ENCODE results near the gene STEAP4. TPM values are rescaled to one million over a fixed set of nuclear protein-coding genes. Genes with fewer than 3 reads are reported as not detected.
A peak's percentile ranks its signal among the peaks of the same experiment; 100 is the strongest.

The STEAP4 gene
- polyA plus RNA-seq (ENCODE audit: insufficient read length in 3 of 3): under 1 TPM; 0.06 to 0.11 (median 0.08) TPM

GRCh38 chr7:88306590-88307048 lies at the start of gene STEAP4:
TSS of gene STEAP4 (minus strand) at chr7:88306894. CDS start at chr7:88284269, 22,625 bp downstream.
- DNase-seq (ENCODE audit: low read depth in 3 of 3, low spot score in 2 of 3): peak; percentile 10 to 38 (median 12)

GRCh38 chr7:88355011-88355410 lies 48.3 kb upstream of the STEAP4 start:
- no peak for DNase-seq (ENCODE audit: low read depth in 3 of 3, low spot score in 2 of 3)

DNA sequence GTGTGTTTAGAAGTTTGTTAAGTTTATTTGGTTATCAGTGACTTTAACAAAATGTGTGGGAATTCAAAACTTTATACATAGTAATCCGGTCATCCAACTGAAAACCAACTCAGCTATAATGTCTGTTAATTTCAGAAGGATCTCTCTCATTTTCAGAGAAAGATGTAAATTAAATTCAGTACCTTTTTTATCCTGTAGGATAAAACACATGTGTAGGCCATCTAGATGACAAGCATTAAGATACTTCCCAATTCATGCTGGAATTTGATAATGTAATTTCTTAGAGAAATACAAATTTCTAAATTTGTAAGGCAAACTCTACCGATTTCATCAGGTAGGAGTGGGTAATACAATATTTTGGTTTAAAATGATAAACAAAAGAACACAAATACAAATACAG lies 43.4 kb upstream of the STEAP4 start:
- no peak for DNase-seq (ENCODE audit: low read depth in 3 of 3, low spot score in 2 of 3)

DNA sequence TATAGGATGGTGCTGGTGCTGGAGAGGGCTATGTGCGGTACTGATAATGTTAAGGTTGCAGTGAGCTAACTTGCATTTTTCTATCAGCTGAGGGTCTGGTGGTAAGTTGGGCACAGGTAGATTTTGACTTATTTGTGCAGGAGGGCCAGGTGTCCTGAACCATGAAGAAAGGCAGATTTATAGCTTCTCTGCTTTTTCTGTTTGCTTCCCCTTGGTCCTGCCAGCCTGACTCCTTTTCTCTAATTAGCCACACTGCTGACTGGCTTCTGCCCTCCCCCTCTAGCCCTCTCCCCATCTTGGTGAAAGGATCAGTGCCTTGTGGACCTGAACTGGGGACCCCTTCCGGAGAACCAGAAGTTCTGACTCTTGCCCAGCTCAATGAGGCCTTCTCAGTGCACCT lies 40.8 kb upstream of the STEAP4 start:
- no peak for DNase-seq (ENCODE audit: low read depth in 3 of 3, low spot score in 2 of 3)

- DNase-seq (ENCODE audit: low read depth in 3 of 3, low spot score in 2 of 3): no peak
Measured at GRCh38 chr7:88347090-88347489, 40.4 kb upstream of the STEAP4 start.

DNA sequence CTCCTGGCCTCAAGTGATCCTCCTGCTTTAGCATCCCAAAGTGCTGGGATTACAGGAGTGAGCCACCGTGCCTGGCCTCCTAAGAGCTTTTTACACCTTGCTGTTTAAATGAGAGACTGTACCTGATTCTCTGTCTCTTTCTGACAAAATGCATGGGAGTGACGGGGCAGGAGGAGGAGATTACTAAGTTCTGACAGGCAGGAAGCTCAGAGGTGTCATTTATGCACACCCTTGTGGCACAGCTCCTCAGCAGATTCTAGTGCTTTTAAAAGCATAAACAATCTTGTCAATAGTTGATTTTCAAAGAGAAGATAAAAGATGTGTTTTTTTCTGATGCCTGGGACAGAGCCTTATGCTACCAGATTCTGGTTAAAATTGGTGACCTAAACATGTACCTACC lies 39.7 kb upstream of the STEAP4 start:
- DNase-seq (ENCODE audit: low read depth in 3 of 3, low spot score in 2 of 3): no peak

DNA sequence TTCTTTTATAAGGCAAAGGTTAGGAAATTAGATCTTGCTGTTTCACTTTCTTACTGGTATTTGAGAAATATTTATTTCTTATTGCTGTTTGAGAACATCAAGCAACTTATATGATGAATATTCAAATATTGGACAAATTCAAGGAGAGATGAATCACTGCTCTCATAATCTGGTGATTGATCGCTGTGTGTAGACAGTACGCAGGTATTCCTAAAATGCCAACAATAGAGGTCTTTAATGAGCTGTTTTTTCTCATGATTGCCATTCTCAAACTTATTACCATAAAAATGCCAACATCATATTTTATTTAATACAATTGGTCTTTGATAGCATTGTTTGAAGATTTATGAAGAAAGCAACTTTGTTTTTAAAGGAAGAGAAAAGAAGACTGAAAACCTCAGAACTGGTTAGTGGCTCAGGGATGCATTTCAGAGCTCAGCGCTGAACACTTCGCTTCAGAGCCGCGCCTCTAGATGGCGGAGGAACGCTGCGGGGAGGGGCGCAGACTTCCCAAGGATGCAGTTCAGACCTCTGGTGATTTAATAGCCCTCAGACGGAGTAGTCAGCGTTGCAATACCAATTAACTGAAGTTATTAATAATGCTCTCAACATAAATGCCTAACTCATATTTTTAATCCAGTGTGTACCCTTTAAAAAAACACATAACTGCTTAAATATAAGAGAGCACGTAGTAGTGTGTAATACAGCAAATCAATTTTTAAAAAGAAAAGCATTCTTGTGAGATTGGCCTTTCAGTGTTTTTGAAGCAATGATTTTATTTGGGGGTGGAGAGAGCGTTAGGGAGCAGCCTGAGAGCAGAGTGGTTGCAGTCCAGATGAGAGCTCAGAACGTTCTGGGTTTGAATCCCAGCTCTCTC lies 38.5 kb upstream of the STEAP4 start:
- DNase-seq (ENCODE audit: low read depth in 3 of 3, low spot score in 2 of 3): peak in 2 of 3 donors; percentile 39 to 43

DNA sequence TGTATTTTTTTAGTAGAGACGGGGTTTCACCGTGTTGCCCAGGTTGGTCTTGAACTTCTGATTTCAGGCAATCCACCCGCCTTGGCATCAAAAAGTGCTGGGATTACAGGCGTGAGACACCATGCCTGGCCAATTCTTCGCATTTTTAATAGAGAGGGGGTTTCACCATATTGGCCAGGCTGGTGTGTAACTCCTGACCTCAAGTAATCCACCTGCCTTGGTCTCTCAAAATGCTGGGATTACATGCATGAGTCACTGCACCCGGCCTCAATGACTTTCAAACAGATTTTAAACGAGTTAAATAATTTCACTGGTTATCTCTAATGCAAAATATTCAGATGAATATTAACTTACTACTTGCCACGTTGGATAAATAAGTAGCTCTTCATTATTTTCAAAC lies 37.6 kb upstream of the STEAP4 start:
- no peak for DNase-seq (ENCODE audit: low read depth in 3 of 3, low spot score in 2 of 3)

GRCh38 chr7:88339195-88339922 lies 32.7 kb upstream of the STEAP4 start:
- DNase-seq (ENCODE audit: low read depth in 3 of 3, low spot score in 2 of 3): no peak

GRCh38 chr7:88338503-88338902 lies 31.8 kb upstream of the STEAP4 start:
- DNase-seq (ENCODE audit: low read depth in 3 of 3, low spot score in 2 of 3): no peak

GRCh38 chr7:88337572-88337971 lies 30.9 kb upstream of the STEAP4 start:
- no peak for DNase-seq (ENCODE audit: low read depth in 3 of 3, low spot score in 2 of 3)

GRCh38 chr7:88331322-88331721 lies 24.6 kb upstream of the STEAP4 start:
- no peak for DNase-seq (ENCODE audit: low read depth in 3 of 3, low spot score in 2 of 3)

DNA sequence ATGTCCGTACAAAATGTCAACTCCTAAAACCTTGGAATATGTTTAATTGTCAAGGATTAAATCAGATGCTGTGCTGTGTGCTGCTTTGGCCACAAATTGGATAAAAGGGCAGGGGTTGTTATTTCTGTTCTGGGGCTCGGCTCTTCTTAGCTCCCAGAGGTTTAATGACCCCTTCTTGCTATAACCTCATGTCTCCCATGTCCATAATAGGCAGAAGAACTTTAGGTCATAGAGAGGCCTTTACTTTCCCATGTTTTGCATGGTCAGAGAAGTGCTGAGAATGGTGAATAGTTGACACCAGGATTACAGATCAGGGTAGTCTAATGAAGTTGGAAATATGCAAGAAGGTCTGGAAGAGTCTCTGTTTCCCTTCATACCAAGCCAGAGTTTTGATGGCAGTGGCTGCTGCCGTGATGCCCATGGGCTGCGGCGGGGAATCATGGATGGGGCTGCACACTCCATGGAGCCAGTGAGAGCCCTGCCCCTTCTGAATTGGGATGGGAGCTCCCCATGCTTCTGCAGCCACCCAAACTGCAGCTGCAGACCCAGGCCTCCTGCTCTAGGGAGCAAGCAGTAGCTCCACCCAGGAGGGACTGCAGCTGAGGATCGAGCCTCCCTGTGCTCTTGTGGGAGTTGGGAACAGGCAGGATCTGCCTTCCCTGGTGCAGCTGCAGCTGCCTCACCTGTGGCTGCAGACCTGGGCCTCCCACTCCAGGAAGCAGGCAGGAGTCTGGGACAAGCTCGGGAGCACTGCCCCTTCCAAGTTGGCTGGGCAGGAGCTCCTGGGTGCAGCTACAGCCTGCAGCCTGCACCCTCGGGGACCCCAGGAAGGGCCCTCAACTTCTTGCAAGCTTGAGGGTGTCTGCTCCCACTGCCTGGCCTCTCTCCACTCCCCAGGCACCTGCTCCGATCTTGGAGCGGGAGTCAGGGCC lies 23.1 kb upstream of the STEAP4 start:
- DNase-seq (ENCODE audit: low read depth in 3 of 3, low spot score in 2 of 3): no peak

DNA sequence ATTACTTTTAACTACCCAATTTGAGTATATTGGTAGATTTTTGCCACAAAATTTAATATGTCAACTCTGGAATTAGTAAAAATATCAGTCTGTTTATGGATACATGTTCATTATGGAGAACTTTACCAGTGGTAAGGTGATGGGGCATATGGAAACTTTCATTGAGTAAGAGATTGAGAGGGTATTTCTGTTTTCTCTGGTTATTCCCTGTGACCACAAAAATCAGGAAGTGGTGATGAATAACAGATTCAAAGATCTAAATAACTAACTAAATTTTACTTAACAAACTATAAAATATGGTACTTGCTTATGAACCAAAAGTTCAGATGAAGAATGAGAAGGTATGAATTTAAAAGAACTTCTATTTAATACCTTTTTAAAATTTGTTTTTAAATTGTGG lies 22.1 kb upstream of the STEAP4 start:
- no peak for DNase-seq (ENCODE audit: low read depth in 3 of 3, low spot score in 2 of 3)

GRCh38 chr7:88324699-88325098 lies 18.0 kb upstream of the STEAP4 start:
- DNase-seq (ENCODE audit: low read depth in 3 of 3, low spot score in 2 of 3): no peak

GRCh38 chr7:88322151-88322550 lies 15.5 kb upstream of the STEAP4 start:
- no peak for DNase-seq (ENCODE audit: low read depth in 3 of 3, low spot score in 2 of 3)

- DNase-seq (ENCODE audit: low read depth in 3 of 3, low spot score in 2 of 3): no peak
Measured at GRCh38 chr7:88321694-88322093, 15.0 kb upstream of the STEAP4 start.

DNA sequence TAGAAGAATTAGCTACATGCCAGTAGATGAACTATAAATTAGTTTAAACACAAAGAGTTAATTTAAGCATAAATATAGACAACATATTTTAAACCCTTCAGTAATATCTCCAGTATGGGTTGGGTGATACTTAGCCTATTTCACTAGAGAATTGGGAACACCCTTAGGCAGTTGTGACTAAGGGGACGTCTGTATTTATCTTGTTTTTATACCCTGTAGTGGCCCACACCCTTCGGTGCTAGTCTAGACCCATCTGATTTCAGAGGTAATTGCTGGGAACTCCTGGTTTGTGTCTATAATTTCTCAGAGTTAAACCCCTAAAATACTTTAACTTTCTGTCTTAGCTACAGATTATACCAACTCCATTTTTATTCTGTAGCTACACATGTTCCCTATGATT lies 11.5 kb upstream of the STEAP4 start:
- DNase-seq (ENCODE audit: low read depth in 3 of 3, low spot score in 2 of 3): no peak

DNA sequence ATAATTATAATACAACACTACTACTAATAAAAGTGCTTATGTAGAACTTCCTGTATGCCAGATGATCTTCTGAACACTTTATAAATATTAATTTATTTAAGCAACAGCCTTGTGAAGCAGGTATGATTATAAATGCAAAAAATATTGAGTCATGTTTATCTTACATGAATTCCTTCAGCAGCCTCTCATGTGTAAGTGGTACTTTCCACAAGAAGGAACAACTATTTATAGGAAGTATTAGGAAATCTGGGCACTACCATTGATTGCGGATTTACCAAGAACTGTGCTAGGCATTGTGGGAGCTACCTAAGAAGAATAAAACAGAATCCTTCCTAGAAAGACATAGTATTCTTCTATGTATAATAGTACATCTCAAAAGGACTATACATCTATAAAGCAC lies 10.7 kb upstream of the STEAP4 start:
- no peak for DNase-seq (ENCODE audit: low read depth in 3 of 3, low spot score in 2 of 3)

DNA sequence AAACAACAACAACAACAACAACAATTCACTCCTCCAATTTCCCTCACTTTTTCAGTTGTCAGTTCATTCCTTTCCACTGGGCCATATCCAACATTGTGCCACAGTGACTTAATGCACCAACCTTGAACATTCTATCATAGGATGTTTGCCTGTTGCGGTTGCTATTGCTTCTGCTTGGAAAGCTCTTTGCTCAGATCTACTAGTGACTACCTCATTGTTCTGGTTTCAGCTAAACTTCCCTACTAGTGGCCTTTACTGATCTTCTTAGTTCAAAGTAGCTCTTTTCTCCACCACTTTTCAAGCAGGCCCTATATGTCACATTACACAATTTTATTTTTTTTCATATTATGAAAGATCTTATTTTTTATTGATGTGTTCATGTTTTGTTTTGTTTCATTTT lies 9.8 kb upstream of the STEAP4 start:
- DNase-seq (ENCODE audit: low read depth in 3 of 3, low spot score in 2 of 3): no peak

- DNase-seq (ENCODE audit: low read depth in 3 of 3, low spot score in 2 of 3): no peak
Measured at GRCh38 chr7:88315522-88315921, 8.8 kb upstream of the STEAP4 start.
